ENCODE results near the gene CEACAM19.
"Not testable (repeated sequence)": the region's sequence is repeated elsewhere in the genome, so short reads cannot be mapped to it uniquely, and the experiment has no call there.

CEACAM19 gene

GRCh38 chr19:44645407-44646048 is 25.8 kb upstream of the CEACAM19 start:
- no peak for DNase-seq (ENCODE audit: low read depth, low spot score)

GRCh38 chr19:44646049-44646416 is 25.2 kb upstream of the CEACAM19 start:
- no peak for DNase-seq (ENCODE audit: low read depth, low spot score)

- DNase-seq (ENCODE audit: low read depth, low spot score), result no peak
Observed at GRCh38 chr19:44647144-44647543, 24.1 kb upstream of the CEACAM19 start.

- DNase-seq (ENCODE audit: low read depth, low spot score), result no peak
Observed at GRCh38 chr19:44648631-44649251, 22.5 kb upstream of the CEACAM19 start.

GRCh38 chr19:44649578-44650145 is 21.6 kb upstream of the CEACAM19 start:
- no peak for DNase-seq (ENCODE audit: low read depth, low spot score)

- DNase-seq (ENCODE audit: low read depth, low spot score), result no peak
Observed at GRCh38 chr19:44653343-44653742, 17.9 kb upstream of the CEACAM19 start.

- DNase-seq (ENCODE audit: low read depth, low spot score), result no peak
Observed at GRCh38 chr19:44653977-44654774, 17.1 kb upstream of the CEACAM19 start.

- DNase-seq (ENCODE audit: low read depth, low spot score), result peak; percentile 71
Observed at GRCh38 chr19:44657211-44657921, 13.9 kb upstream of the CEACAM19 start.

- no peak for DNase-seq (ENCODE audit: low read depth, low spot score)
Observed at GRCh38 chr19:44658069-44658733, 13.1 kb upstream of the CEACAM19 start.

GRCh38 chr19:44660081-44660480 is 11.2 kb upstream of the CEACAM19 start:
- DNase-seq (ENCODE audit: low read depth, low spot score), result no peak

GRCh38 chr19:44661205-44661604 is 10.1 kb upstream of the CEACAM19 start:
- DNase-seq (ENCODE audit: low read depth, low spot score), result no peak

- DNase-seq (ENCODE audit: low read depth, low spot score), result no peak
Observed at GRCh38 chr19:44661904-44662303, 9.4 kb upstream of the CEACAM19 start.

GRCh38 chr19:44662691-44663385 is 8.4 kb upstream of the CEACAM19 start:
- DNase-seq (ENCODE audit: low read depth, low spot score), result no peak

- DNase-seq (ENCODE audit: low read depth, low spot score), result no peak
Observed at GRCh38 chr19:44663996-44664395, 7.3 kb upstream of the CEACAM19 start.

- DNase-seq (ENCODE audit: low read depth, low spot score), result no peak
Observed at GRCh38 chr19:44664976-44665375, 6.3 kb upstream of the CEACAM19 start.

GRCh38 chr19:44666852-44667556 is 4.3 kb upstream of the CEACAM19 start:
- DNase-seq (ENCODE audit: low read depth, low spot score), result no peak

GRCh38 chr19:44668985-44669764 is 2.1 kb upstream of the CEACAM19 start:
- no peak for DNase-seq (ENCODE audit: low read depth, low spot score)

GRCh38 chr19:44670027-44670426 is 1.3 kb upstream of the CEACAM19 start:
- DNase-seq (ENCODE audit: low read depth, low spot score), result not testable (repeated sequence)

GRCh38 chr19:44672226-44672625 is 944 bp downstream of the CEACAM19 start:
- no peak for DNase-seq (ENCODE audit: low read depth, low spot score)
